GM18870 (cell line): ENCODE measurements around the gene TAF6.

Experiments used
- ATAC-seq: cut with Tn5 transposase; IDR thresholded peaks from one replicate; pipeline ENCODE4 v1.9.1; 2021; ENCODE audit warnings: moderate library complexity; ENCODE audit not compliant: unreplicated experiment

Gene TAF6

DNA sequence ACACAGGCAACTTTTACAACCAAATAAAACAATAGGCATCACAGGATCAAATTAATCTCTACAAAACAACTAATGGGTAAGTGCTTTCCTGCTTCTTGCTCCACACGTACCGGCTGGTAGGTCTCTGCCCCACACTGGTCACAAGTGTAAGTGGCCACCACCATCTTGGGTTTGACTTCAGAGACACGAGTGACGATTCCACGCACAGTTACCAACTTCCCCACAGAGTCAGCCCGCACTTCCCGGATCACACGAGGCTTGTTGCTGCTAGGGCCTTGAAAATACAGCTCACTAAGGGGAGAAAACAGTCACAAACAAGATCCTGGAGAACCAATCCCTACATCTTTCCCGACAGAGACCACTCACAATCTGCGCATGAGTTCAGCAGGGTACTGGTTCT, 20.2 kb downstream of the TAF6 start:
- ATAC-seq, result no peak

DNA sequence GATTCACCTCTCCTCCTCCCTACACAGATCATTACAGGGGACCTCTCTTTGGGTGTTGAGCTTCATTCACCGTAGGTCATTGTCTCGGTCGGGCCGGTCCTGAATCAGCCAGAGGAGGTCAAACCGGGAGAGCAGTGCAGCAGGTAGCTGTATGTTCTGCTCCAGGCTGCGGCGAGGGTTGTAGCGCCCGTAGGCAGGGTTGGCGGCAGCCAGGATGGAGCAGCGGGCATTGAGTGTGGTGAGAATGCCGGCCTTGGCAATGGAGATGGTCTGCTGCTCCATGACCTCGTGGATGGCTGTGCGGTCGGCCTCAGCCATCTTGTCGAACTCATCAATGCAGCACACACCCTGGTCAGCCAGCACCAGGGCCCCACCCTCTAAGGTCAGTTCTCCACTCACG, 23.5 kb downstream of the TAF6 start:
- no peak for ATAC-seq

DNA sequence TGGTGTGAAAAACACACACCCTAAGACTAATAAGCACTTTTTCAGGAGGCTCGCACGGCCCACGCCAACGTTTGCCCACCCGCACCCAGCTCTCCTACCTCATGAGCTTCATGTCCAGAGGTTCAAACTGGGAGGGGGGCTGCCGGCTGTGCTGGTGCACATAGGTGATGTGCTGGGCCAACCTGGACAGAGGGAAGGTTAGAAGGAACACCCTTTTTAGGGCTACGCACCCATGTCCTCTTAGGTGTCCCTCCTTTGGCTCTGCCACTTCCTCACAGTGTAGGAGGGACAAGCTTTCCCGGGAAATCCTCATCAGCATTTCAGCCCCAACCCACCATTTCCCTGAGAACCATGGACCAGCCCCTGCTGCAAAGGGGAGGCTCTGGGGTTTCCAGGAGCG, 23.9 kb downstream of the TAF6 start:
- ATAC-seq, result no peak

DNA sequence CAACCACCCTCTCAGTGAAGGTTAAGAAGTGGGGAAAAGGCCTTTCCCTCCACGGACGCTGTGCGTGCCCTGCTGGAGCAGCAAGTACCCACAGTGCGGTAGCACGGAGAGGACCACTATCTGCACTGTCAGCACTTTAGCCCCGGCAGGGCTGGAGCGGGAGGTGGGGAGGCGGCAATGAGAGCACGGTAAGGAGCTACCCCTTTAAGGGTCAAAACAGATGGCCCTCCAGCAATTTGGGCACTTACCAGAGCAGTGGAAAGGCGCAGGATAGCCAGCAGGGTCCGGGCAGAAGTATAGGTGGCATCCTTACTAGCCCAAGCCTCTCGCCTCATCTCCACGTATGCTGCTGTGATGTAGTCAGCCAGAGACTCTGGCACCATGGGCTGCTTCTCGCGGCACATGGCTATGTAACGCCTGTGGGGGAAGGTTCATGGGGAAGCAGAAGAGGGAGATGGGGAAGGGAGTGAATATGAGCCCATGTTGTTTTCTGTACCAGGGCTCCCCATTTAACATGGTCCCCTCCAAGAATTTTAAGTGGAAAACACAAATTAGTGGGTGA, 25.2 kb downstream of the TAF6 start:
- no peak for ATAC-seq

DNA sequence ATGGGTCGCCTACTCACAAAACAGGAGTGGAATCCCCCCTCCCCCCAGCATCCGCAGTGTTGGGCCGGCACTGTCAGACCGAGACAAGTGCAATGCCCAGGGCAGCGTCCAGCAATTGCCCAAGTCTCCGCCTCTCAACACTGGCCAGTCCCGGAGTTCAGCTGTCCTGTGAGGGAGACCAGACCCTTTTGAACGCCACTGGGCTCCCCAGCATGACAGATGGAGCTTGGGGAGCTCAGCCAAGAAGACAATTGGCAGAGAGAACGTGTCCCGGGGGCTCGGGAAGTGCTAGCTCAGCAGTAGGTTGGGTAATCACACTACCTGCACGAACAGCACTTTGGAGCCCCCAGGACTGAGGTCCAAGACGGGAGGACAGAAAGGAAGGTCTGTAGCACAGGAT, 25.7 kb downstream of the TAF6 start:
- ATAC-seq, result no peak

DNA sequence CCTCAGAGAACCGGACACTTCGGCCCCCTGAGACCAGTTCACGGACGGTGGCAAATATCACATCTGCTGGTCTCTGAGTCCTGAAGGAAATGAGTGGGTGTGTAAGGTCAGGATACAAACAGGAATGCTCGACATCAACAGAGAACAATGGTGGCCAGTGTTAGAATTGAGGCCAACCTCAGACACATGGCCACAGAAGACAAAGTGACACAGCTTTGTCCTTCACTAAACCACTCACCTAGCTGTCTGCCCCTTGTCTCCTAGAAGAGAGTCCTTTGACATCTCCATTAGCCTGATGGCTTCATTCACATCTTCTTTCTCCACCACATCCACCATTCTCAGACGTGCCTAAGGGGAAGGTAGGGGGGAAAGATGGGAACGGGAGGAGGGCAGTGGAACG, 26.1 kb downstream of the TAF6 start:
- ATAC-seq, result no peak

DNA sequence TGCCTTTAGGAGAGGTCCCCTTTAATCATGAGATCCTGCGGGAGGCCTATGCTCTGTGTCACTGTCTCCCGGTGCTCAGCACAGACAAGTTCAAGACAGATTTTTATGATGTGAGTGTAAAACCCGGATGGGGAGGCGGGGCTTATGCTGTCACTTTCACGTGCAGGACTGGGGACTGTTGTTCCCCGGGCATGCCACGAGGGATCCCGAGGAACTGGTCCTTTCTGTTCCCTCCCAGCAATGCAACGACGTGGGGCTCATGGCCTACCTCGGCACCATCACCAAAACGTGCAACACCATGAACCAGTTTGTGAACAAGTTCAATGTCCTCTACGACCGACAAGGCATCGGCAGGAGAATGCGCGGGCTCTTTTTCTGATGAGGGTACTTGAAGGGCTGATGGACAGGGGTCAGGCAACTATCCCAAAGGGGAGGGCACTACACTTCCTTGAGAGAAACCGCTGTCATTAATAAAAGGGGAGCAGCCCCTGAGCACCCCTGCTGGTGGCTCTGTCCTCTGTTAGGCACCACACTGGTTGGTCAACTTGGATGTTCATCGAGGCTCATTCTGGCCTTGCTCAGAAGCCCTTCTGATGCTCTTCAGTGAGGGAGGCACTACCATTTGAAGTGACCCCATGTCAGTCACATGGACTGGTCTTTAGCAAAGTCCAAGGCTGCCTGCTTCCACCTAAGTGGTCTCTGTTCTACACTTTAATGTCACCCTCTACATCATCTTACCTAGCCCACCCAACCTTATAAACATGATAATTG, 27.6 kb downstream of the TAF6 start:
- ATAC-seq, result no peak

DNA sequence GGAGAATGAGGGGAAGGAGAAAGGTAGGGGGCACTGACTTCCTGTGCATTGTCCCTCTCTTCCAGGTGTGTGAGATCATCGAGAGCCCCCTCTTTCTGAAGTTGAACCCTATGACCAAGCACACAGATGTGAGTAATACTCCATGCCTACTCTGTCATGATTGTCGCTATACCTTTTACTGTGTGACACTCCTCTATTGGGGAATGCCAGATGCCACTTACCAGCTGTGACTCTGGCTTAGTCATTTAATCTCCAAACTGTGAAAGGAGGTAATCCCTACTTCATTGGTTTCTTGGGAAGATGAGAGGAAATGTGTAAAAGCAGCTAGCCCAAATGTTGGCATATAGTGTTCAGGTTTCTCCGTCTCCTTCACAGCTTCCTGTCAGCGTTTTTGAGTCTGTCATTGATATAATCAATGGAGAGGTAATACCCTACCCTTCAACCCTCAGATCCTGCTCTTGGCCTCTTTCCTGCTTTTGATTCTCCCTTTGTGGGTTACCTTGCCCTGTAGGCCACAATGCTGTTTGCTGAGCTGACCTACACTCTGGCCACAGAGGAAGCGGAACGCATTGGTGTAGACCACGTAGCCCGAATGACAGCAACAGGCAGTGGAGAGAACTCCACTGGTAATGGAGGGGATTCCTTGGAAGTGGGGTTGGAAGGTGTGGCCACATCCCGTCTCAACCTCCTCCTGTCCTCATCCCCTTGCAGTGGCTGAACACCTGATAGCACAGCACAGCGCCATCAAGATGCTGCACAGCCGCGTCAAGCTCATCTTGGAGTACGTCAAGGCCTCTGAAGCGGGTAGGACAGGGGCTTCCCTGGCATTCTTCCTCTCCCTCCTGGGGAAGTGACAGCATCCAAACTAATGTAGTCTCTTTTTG, 28.4 kb downstream of the TAF6 start:
- ATAC-seq, result no peak

DNA sequence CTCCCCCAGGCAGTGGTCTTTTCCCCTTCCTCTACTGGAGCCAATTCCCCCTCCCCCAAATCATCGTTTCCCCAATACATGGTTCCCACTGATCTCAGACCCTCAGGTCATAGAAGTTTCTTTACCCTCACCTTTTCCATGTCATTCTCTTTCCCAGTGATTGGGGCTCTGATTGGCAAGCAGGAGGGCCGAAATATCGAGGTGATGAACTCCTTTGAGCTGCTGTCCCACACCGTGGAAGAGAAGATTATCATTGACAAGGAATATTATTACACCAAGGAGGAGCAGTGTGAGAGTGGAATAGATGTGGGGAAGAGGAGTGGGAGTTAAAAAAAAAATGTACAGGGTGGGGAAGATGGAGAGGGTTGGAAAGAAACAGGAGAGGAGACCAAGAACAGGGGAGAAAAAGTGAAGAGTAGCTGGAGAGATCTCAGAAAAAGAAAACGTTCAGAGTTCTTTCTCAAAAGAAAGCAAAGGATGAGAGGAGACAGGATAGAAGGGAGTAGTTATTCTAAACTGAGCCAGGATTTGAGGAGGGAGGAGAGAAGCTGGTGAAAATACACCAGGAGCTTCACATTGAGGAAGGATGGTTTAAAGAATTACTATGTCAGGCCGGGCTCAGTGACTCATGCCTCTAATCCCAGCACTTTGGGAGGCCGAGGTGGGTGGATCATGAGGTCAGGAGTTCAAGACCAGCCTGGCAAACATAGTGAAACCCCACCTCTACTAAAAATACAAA, 29.5 kb downstream of the TAF6 start:
- no peak for ATAC-seq

DNA sequence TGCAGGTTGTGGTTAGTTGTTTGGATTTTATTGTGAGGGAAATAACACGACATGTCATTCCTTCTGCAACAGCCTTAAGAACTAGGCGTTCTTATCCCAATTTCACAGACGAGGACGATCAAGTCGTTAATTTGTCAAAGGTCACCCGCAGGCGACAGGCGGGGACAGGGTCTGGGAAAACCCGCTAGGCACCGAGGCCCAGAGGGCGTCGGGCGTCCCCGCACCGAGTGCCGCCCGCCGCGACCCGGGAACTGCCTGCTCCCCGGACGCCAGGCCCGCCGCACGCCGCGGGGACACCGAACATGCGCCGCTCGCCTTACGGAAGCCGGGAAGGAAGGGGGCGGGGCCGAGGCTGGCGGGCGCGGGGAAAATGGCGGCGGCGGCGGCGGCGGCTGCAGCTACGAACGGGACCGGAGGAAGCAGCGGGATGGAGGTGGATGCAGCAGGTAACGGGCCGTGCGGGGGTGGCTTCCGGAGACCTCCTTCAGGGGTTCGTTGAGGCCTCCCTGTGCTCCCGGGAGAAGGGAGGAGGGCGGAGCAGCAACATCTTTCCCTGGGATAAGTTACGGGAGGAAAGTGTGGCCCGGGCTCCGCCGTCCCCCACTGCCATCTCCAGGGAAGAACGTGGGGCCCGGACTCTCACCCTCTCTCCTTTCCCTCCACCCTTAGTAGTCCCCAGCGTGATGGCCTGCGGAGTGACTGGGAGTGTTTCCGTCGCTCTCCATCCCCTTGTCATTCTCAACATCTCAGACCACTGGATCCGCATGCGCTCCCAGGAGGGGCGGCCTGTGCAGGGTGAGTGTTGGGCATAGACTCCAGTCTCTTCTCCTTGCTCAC, 30.3 kb downstream of the TAF6 start, which contains the start of gene COPS6:
TSS of gene COPS6 (plus strand) at position 349 of the 837 bp plus-strand sequence. CDS start at position 371, 22 bp downstream.
- no peak for ATAC-seq

DNA sequence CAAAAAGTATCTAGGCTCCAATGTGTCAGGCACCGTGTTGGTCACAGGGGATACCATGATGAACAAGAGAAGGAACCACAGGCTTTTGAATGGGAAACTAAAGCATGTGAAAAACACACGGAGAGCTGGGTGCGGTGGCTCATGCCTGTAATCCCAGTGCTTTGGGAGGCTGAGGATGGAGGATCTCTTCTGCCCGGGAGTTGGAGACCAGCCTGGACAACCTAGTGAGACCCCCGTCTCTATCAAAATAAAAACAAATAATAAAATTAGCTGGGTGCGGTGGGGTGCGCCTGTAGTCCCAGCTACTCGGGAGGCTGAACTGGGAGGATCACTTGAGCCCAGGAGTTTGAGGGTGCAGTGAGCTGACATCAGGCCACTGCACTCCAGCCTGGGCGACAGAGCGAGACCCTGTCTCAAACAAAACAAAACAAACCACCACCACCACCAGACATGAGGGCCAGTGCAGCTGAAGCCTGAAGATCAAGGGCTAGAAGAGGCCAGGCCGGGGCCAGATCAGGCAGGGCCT, 31.0 kb downstream of the TAF6 start:
- no peak for ATAC-seq

DNA sequence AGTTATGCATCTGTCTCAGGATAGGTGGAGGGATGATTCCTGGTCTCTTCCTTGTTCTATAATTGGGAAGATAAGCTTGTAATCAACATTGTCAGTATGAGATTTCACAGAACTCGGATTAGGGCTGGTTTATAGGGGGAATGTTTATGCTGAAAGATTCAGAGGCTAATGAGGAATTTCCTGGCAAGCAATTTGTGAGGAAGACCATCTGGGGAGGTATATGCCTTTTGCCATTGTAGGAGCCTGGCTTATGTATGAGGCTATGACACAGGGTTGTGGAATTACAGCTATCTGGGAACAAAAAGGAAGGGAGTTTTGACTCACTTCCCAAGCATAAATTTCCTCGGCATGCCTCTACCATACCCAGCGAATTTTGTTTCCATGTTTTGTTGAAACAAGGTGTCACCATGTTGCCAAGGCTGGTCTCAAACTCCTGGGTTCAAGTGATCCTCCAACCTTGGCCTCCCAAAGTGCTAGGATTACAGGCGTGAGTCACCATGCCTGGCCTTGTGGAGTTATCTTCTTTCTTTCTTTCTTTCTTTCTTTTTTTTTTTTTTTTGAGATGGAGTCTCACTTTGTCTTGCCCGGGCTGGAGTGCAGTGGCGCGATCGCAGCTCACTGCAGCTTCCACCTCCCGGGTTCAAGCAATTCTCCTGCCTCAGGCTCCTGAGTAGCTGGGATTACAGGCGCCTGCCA, 32.0 kb downstream of the TAF6 start:
- ATAC-seq, result no peak

DNA sequence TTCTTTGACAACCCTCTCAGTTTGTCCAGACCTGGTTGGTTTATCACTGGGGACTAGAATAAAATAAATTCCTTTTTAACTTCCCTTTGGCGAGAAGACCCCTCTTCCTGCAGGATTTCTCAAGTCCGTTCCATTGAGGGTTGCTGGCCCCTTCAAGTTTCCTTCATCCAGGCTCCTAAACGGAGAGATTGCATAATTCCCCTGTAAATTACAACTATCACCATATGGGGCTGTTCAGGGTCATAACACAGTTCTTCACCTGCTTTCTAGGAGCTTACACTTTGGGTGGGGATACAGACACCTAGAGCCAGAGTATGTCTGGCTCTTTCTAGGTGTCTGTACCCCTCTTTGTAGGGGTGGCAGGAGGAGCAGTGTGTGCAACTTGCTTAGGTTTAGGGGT, 33.6 kb downstream of the TAF6 start:
- no peak for ATAC-seq

DNA sequence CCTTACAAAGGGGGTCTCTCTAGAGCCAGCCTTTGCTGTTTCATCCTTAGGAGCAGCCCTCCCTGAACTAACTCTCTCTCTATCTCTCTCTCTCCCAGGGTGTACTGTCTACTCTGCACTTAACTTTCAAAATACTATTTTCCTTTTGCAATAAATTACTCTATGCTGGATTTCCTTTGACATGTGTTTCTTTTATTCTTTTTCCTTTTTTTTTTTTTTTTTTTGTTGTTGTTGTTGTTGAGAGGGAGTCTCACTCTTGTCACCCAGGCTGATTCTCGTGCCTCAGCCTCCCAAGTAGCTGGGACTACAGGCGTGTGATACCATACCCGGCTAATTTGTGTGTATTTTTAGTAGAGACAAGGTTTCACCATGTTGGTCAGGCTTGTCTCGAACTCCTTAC, 36.2 kb downstream of the TAF6 start:
- no peak for ATAC-seq

DNA sequence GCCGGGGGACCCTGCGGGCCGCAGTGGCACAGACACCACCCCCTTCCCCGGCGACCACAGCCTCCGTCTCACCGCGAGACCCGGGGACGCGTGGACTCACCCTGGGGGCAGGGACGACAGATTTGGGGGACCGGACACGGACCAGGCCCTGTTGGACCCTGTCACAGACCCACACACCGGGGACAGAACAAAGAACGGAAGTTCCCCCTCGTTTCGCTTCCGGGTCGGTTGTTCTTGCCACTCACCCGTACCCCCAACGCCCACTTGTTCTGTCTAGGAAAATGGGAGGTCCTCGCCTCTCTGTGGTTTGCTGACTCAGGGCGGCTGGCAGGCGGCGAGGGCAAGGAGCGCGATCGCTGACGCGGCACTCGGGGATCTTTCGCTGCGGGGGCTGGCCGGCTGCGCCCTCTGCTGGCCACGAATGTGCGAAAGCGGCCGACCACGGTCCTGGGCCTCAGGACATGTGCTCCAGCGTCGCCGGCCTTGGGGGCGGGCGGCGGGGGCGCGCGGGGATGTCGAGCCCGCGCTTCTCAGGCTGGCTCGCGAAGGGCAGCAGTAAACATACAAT, 37.5 kb downstream of the TAF6 start, which contains the start of gene ZNF3:
TSS of gene ZNF3 (minus strand) at position 189 of the 568 bp plus-strand sequence. CDS start 4,366 bp downstream, outside the sequence.
- peak; percentile 79 for ATAC-seq

DNA sequence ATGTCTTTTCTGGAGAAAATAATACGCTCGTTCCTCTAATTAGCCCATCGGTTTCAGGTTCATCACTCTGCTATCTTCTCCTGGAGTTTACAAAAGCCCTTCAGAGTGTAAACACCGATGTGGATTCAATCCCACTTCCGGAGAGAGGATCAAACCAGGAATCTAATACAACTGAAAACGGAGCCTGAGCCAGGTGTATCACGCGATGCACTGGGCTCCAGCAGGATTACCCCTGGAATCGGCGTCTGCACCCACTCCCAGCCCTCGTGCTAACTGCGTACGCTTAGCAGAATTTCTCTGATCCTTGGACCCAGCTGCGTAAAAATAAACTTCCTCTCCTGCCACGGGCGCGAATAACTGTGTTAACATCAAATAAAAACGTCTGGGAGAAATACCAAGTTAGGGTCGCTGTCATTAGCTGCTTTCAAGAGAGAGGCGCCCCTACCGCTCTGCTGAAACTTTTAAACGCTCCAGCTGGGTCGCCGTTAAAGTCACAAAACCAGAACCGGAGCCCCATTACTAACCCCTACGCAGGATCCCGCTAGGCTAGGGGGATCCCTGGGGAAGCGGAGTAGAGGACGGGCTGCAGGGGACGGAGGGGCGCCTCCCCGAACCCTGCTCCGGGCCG, 38.1 kb downstream of the TAF6 start:
- no peak for ATAC-seq

DNA sequence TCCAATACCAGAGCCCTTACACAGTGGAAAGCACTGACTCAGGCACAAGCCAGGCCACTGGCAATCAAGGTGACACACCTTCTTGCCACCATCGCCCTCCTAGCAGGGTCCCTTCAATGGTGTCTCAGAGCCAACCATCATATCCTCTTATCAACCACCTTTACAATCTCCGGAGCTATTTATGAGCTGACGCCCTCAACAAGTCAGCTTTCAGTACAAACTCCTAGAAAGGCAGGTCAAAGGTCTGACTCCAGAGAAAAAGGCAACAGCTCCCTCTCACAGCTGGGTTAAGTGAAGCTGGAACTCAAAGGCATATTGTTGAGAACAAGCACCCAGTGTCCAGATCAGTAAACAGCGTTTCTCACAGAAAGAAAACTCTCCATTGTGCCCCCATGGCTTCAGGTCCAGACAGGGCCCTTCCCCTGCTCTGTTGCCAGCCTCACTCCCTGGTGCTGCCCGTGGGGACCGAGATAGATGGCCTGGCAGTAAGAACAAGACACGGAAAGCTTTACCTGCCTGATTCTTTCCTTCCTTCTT, 40.1 kb downstream of the TAF6 start:
- ATAC-seq, result no peak

DNA sequence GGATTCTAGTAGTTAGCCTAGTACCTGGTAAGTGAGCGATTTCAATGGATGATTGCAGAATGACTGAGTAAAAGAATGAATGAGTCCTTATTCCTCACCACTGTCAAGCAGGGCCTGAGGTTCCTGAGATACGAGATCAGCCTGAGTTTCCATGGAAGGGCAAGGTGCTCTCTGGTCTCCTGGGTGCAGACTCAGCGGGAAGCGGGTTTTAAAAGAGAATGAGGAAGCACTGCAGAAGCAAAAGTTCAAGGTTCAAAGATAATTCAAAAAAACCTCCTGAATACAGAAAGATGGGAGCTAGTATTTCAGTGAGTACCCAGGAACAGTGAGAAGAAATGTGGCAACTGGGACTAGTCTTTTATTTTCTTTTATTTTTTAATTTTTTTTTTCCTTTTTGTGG, 42.0 kb downstream of the TAF6 start:
- ATAC-seq, result no peak
